ENCODE measurements around the gene C3AR1.

- TF ChIP-seq POLR2AphosphoS5 (IDR thresholded peaks at IDR 0.05; ENCODE audit: insufficient read depth, low read depth, low read length) (no peak), CTCF (IDR thresholded peaks at IDR 0.05; ENCODE audit: extremely low read depth in 1 of 2, insufficient read depth in 1 of 2, low read depth in 1 of 2, low read length in 2 of 2) (no peak), EZH2 (IDR thresholded peaks at IDR 0.05; ENCODE audit: borderline replicate concordance, low read depth, low read length, severe bottlenecking) (no peak), POLR2A (IDR thresholded peaks at IDR 0.05; ENCODE audit: low read depth, low read length) (no peak)
These were observed 29.8 kb downstream of the C3AR1 start for GRCh38 chr12:8036346-8036745.

All from endothelial cell of umbilical vein (primary cell).